Measurements from ENCODE around the gene PIK3R5.
A peak's percentile ranks its signal among the peaks of the same experiment; 100 is the strongest.
"Not testable (repeated sequence)": the region's sequence is repeated elsewhere in the genome, so short reads cannot be mapped to it uniquely, and the experiment has no call there.

The PIK3R5 gene

GRCh38 chr17:8872705-8873435 is 92.6 kb downstream of the PIK3R5 start:
- DNase-seq: no peak

GRCh38 chr17:8872036-8872704 is 93.3 kb downstream of the PIK3R5 start:
- DNase-seq: no peak

GRCh38 chr17:8871081-8871581 is 94.4 kb downstream of the PIK3R5 start:
- no peak for DNase-seq

GRCh38 chr17:8870406-8871040 is 95.0 kb downstream of the PIK3R5 start:
- DNase-seq: no peak

- DNase-seq: no peak
These were observed 96.2 kb downstream of the PIK3R5 start for GRCh38 chr17:8869114-8869815.

- no peak for DNase-seq
These were observed 97.0 kb downstream of the PIK3R5 start for GRCh38 chr17:8868529-8868951.

GRCh38 chr17:8868092-8868491 is 97.4 kb downstream of the PIK3R5 start:
- no peak for DNase-seq

GRCh38 chr17:8867361-8867981 is 98.0 kb downstream of the PIK3R5 start, which contains the start of gene PIK3R6:
TSS of gene PIK3R6 (minus strand) at chr17:8867674. CDS start at chr17:8849794, 17,880 bp downstream.
- no peak for DNase-seq

- no peak for DNase-seq
These were observed 99.7 kb downstream of the PIK3R5 start for GRCh38 chr17:8865811-8866210.

- no peak for DNase-seq
These were observed 100.1 kb downstream of the PIK3R5 start for GRCh38 chr17:8865385-8865784.

- no peak for DNase-seq
These were observed 103.1 kb downstream of the PIK3R5 start for GRCh38 chr17:8862213-8863056.

GRCh38 chr17:8861495-8862181 is 103.9 kb downstream of the PIK3R5 start:
- no peak for DNase-seq

- no peak for DNase-seq
These were observed 105.6 kb downstream of the PIK3R5 start for GRCh38 chr17:8859804-8860430.

GRCh38 chr17:8859027-8859803 is 106.3 kb downstream of the PIK3R5 start:
- peak; percentile 93 for DNase-seq

GRCh38 chr17:8857919-8858318 is 107.6 kb downstream of the PIK3R5 start:
- peak; percentile 97 for DNase-seq

- no peak for DNase-seq
These were observed 108.5 kb downstream of the PIK3R5 start for GRCh38 chr17:8856869-8857575.

GRCh38 chr17:8856205-8856603 is 109.3 kb downstream of the PIK3R5 start:
- DNase-seq: not testable (repeated sequence)

GRCh38 chr17:8855477-8856204 is 109.9 kb downstream of the PIK3R5 start:
- peak; percentile 14 for DNase-seq
